ENCODE data around the gene ZDHHC14.

The ZDHHC14 gene

DNA sequence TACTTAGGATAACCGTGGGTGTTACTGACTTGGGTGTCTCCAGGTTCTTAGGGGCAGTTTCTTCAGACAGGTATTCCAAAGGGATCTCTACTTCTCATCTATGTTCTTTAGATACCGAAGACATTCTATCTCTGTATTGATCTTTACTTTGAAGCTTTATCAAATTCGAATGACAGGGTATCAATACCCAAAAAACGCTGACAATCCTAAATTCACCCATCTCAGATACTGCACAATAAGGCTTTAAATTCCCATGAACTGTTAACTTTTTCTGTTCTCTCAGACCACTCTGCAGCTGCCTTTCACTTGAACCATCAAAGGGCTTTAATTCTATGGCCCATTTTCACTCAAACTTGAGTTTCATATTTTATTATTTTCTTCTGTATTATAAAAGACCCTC, 72.1 kb downstream of the ZDHHC14 start:
- no peak for TF ChIP-seq ZFX (IDR thresholded peaks at IDR 0.05; ENCODE audit: borderline replicate concordance)
- TF ChIP-seq, protein P1, sequence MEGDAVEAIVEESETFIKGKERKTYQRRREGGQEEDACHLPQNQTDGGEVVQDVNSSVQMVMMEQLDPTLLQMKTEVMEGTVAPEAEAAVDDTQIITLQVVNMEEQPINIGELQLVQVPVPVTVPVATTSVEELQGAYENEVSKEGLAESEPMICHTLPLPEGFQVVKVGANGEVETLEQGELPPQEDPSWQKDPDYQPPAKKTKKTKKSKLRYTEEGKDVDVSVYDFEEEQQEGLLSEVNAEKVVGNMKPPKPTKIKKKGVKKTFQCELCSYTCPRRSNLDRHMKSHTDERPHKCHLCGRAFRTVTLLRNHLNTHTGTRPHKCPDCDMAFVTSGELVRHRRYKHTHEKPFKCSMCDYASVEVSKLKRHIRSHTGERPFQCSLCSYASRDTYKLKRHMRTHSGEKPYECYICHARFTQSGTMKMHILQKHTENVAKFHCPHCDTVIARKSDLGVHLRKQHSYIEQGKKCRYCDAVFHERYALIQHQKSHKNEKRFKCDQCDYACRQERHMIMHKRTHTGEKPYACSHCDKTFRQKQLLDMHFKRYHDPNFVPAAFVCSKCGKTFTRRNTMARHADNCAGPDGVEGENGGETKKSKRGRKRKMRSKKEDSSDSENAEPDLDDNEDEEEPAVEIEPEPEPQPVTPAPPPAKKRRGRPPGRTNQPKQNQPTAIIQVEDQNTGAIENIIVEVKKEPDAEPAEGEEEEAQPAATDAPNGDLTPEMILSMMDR (IDR thresholded peaks at IDR 0.05): no peak

DNA sequence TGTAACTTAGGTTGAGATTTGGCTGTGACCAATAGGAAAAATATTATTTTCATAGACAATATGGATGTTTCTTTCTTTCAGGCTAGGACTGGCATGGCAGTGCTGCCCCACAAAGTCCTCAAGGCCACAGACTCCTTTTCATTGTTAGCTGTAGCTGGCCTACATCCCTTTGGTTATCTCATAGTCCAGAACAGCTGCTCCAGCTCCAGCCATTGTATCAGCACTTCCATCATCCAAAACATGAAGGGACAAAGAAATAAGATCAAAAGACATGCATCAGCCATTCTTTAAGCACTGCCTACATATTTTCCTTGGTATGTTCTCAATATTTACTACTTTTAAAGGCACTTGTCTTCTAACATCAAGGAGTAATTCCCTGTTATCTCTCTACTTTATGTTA, 73.0 kb downstream of the ZDHHC14 start:
- no peak for TF ChIP-seq ZFX (IDR thresholded peaks at IDR 0.05; ENCODE audit: borderline replicate concordance)
- TF ChIP-seq, protein P1 (IDR thresholded peaks at IDR 0.05): no peak
- H3K27ac ChIP-seq: no peak overlapping the region

More for the DNA sequence above, 72.1 kb downstream of the ZDHHC14 start:
- no peak overlapping the region for H3K27ac ChIP-seq

DNA sequence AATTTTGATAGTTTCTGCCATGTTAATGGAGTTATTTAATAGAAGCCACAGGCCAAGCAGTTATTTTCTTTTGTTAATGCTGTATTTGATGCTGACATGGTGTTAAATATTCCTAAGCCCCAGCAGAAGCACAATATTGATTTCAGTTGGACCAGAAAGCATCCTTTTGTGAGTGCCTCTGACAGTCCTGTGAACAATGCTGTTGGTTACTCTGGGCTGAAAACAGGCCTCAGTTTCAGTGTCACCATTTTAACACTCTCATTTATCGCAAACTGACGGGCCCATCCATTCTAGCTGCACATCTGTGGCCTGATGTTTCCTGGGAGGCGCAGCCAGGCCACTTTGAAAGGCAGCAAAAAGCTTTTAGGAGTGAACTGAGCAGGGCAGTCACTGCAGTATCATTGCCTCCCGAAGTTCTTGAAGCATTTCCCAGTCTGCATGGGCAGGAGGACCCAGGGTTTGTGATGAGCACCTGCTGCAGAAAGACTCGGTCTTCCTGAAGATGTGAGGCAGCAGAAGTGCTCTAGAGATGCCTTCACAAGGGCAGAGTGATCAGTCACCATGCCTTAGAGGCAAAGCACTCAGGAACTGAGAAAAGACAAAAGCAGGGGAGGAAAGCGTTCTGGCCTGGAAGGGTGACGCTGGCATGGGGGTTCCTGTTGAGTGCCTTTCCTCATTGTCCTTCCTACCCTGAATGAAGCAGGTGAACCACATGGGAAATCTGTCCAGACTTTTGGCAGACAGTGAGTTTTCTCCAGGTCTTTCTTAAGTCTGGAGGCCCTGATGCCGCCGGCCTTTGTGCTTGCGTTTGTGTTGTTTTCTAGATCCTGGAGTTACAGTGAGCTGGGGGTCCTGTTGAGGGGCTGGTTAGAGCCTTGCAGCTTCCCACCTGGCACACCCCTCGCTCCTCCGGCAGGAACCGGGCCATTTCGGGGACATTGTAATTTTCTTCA, 74.0 kb downstream of the ZDHHC14 start:
- no peak overlapping the region for H3K27ac ChIP-seq
- TF ChIP-seq, protein P1 (IDR thresholded peaks at IDR 0.05): no peak

DNA sequence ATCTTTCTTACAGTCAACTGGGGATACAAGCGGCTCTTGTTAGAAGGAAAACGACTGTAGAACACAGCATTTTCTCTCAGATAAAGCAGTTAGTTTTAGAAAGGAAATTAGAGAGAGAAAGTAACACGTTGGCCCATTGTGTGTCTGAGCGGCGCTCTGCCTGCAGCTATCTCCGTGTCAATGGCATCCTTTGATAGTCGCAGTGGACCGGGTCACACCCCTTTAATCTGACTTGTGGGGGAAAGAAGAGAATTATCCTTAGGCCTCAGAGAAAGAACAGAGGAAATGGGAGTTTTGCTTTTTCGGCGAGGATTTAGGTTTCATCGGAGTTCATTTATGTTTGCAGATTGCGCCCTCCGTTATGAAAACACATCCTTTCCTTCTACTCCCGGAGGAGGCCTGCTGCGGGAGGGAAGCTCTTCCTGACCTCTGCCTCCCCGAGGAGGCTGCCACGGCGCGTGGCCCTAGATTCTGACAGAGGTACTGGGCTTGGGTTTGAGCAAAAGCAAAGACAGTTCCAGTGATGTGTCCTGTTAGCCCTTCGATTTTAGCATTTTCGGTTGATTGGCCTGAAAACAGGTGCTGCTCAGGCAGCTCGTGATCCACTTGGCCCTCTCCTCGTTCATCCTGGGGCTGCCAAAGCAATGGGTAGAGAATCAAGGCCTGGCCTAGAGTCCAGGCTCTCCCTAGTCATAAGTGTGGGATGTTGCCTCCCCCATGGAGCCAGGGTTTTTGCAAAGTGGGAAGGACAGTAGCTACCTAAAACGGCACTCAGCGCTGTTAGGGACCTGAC, 74.9 kb downstream of the ZDHHC14 start:
- no peak overlapping the region for H3K27ac ChIP-seq
- no peak for TF ChIP-seq ZFX (IDR thresholded peaks at IDR 0.05; ENCODE audit: borderline replicate concordance)
- TF ChIP-seq, protein P1 (IDR thresholded peaks at IDR 0.05): no peak

DNA sequence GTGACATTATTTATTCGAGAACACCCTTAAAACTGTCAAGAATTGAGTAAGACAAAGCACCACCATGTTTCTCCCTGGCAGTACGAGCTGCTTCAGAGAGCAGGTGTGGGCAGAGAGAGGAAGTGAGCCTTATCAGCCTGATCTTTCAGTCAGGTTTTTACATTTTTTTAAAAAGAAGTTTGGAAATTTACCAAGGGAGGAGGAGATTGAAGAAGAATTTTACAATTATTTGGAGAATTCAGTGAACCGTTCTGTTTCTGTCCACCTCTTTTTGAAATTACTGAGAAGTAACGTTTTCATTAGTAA, 75.5 kb downstream of the ZDHHC14 start:
- TF ChIP-seq ZFX (IDR thresholded peaks at IDR 0.05; ENCODE audit: borderline replicate concordance): no peak
- TF ChIP-seq, protein P1 (IDR thresholded peaks at IDR 0.05): no peak
- H3K27ac ChIP-seq: no peak overlapping the region

DNA sequence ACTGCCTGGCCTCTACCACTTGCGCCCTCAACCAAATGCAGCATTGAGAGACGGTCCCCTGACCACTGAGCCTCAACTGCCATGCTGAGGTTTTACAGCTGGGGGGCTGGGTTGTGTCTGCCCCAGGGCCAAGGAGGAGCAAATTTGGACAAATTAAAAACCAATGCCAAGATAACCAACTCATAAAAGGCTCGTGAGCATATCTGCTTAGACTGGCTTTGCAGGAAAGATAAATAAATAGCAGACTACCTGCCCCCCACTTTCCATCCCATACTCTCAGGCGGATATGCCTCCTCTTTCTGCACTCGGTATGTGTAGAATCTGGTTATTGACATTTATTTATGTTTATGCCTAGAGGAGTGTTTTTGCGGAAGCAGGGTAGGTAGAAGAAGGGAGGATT, 76.8 kb downstream of the ZDHHC14 start:
- TF ChIP-seq ZFX (IDR thresholded peaks at IDR 0.05; ENCODE audit: borderline replicate concordance): no peak
- TF ChIP-seq, protein P1 (IDR thresholded peaks at IDR 0.05): no peak

DNA sequence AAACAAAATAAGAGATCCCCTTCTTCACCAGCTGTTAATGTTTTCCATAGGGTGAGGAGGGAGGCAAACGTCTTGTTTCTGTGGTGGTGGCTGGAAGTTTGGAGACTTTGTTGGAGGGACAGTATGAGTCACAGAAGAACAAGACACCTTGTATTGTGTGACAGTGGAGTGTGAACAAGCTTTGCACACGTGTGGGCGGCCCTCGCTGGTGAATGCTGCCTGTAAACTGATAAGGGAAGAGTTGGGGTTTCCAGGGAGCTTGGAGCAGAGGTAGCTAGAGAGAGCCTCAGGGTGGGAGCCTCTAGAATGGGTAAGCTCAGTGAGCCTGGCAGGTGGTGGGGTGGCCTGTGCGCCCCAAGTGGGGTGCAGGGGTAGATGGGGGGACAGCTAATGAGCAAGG, 78.3 kb downstream of the ZDHHC14 start:
- no peak for TF ChIP-seq ZFX (IDR thresholded peaks at IDR 0.05; ENCODE audit: borderline replicate concordance)
- TF ChIP-seq, protein P1 (IDR thresholded peaks at IDR 0.05): no peak
- H3K27ac ChIP-seq: no peak overlapping the region

More for the DNA sequence above, 76.8 kb downstream of the ZDHHC14 start:
- no peak overlapping the region for H3K27ac ChIP-seq

Data from 22Rv1 (cell line).